GM12878 (cell line): ENCODE measurements around the gene MEIS2. TPM values are rescaled to one million over a fixed set of nuclear protein-coding genes. Genes with fewer than 3 reads are reported as not detected.

Experiments
- ATAC-seq: fragments of 200-7000 bp; cut with Tn5 transposase; 3 replicates; pipeline ENCODE4 v1.9.1; 2020; ENCODE audit warnings: mild to moderate bottlenecking, moderate library complexity
- BruUV-seq: library from RNA; stranded (reverse); fragments of 400-500 nt; replicated peaks from 2 replicates; lab custom pipeline; 2021; lab: Mats Ljungman, UMichigan
- CTCF ChIA-PET: fragments of 300-600 bp; sonication (Branson Sonifier 250); formaldehyde crosslinking; extraction: SDS; loops from one replicate; lab custom pipeline; 2021; ENCODE audit warnings: inconsistent platforms; lab: Yijun Ruan, JAX
- POLR2A ChIA-PET: fragments of 350-600 bp; formaldehyde crosslinking; extraction: SDS; loops from one replicate; lab custom pipeline; 2021; ENCODE audit warnings: inconsistent platforms; lab: Charles Lee
- RAD21 ChIA-PET: fragments of 300-600 bp; sonication (Branson Sonifier 250); formaldehyde crosslinking; loops from one replicate; lab custom pipeline; 2023; ENCODE audit warnings: antibody characterized with exemption; ENCODE audit not compliant: unreplicated experiment; lab: Charles Lee
- SMC1A ChIA-PET: fragments of 300-600 bp; sonication (Branson Sonifier 250); formaldehyde crosslinking; loops from one replicate; lab custom pipeline; 2023; ENCODE audit not compliant: unreplicated experiment, uncharacterized antibody; lab: Charles Lee
- DNase-seq: peaks from one replicate; pipeline ENCODE4 v3.0.0-alpha.2; 2011; ENCODE audit warnings: low read depth, low spot score
- FAIRE-seq: peaks from 3 replicates; lab custom pipeline; 2011; peaks lifted over from hg19 to GRCh38; lab: Jason Lieb, UNC
- H2AFZ ChIP-seq: 2 replicates; pipeline ENCODE4 v1.6.0; 2011; ENCODE audit warnings: low read depth, low read length, control low read depth; ENCODE audit not compliant: control insufficient read depth
- H3K27ac ChIP-seq: 2 replicates; pipeline ENCODE4 v1.5.1; 2011; ENCODE audit warnings: control low read depth; ENCODE audit not compliant: control insufficient read depth, insufficient read depth
- H3K27me3 ChIP-seq, 2 experiments: replicated peaks in 1 of 2; 2 replicates each; pipeline versions ENCODE4 v1.6.0 to v1.6.1; 2011; ENCODE audit warnings: low read length in 1 of 2; ENCODE audit not compliant: control insufficient read depth in 2 of 2, insufficient read depth in 2 of 2
- H3K36me3 ChIP-seq, 2 experiments: 2 replicates each; pipeline ENCODE4 v1.5.1; 2011; ENCODE audit warnings: low read length in 1 of 2; ENCODE audit not compliant: control insufficient read depth in 2 of 2, insufficient read depth in 2 of 2
- H3K4me1 ChIP-seq: 2 replicates; pipeline ENCODE4 v1.6.1; 2011; ENCODE audit warnings: mild to moderate bottlenecking, low read length, moderate library complexity, mixed read lengths; ENCODE audit not compliant: control insufficient read depth, insufficient read depth
- H3K4me2 ChIP-seq: 2 replicates; pipeline ENCODE4 v1.6.0; 2011; ENCODE audit warnings: control low read depth; ENCODE audit not compliant: control insufficient read depth, insufficient read depth
- H3K4me3 ChIP-seq: fragments of 200-600 bp; sonication (generic); 2 replicates; pipeline ENCODE4 v1.5.1; 2016
- H3K79me2 ChIP-seq: 2 replicates; pipeline ENCODE4 v1.6.0; 2011; ENCODE audit warnings: low read length; ENCODE audit not compliant: control insufficient read depth, insufficient read depth
- H3K9ac ChIP-seq: 2 replicates; pipeline ENCODE4 v1.8.0; 2011; ENCODE audit warnings: low read length, control low read depth, mixed read lengths; ENCODE audit not compliant: control insufficient read depth, insufficient read depth
- H3K9me3 ChIP-seq: replicated peaks from 3 replicates; pipeline ENCODE4 v1.5.1; 2011; ENCODE audit warnings: mild to moderate bottlenecking, low read length; ENCODE audit not compliant: control insufficient read depth, insufficient read depth
- H4K20me1 ChIP-seq: 2 replicates; pipeline ENCODE4 v1.6.0; 2011; ENCODE audit not compliant: control insufficient read depth, insufficient read depth
- HDAC6 ChIP-seq: fragments of 200-600 bp; sonication (generic); IDR thresholded peaks from one replicate; pipeline ENCODE4 v1.8.0; 2017; ENCODE audit warnings: antibody characterized with exemption; ENCODE audit not compliant: unreplicated experiment
- IKZF1 ChIP-seq: fragments of 450-650 bp; conservative IDR thresholded peaks from 2 replicates; pipeline ENCODE4 v1.6.1; 2017; ENCODE audit warnings: antibody characterized with exemption, mild to moderate bottlenecking
- LARP7 ChIP-seq: fragments of 450-650 bp; IDR thresholded peaks from 2 replicates; pipeline ENCODE4 v1.6.1; 2017; ENCODE audit warnings: mild to moderate bottlenecking
- MEF2A ChIP-seq: IDR thresholded peaks from 2 replicates; pipeline ENCODE4 v1.6.1; 2011; ENCODE audit warnings: low read depth, mild to moderate bottlenecking, low read length, moderate library complexity; ENCODE audit not compliant: insufficient read depth
- NBN ChIP-seq: fragments of 450-650 bp; IDR thresholded peaks from 2 replicates; pipeline ENCODE4 v1.6.1; 2016
- POU2F2 ChIP-seq: IDR thresholded peaks from 3 replicates; pipeline ENCODE4 v1.6.1; 2011; ENCODE audit warnings: low read depth, mild to moderate bottlenecking, low read length, borderline replicate concordance
- RB1 ChIP-seq: fragments of 450-650 bp; formaldehyde crosslinking; IDR thresholded peaks from 2 replicates; pipeline ENCODE4 v1.6.1; 2017; ENCODE audit warnings: mild to moderate bottlenecking, borderline replicate concordance
- SUZ12 ChIP-seq: fragments of 200-600 bp; sonication (generic); IDR thresholded peaks from one replicate; pipeline ENCODE4 v1.6.1; 2018; ENCODE audit warnings: antibody characterized with exemption, mild to moderate bottlenecking; ENCODE audit not compliant: unreplicated experiment
- ZNF274 ChIP-seq: IDR thresholded peaks from one replicate; pipeline ENCODE4 v1.8.0; 2011; ENCODE audit not compliant: insufficient read length, insufficient read depth
- WGBS: methylation state at CpG from one replicate; pipeline ENCODE4 v1.1.6; 2016; ENCODE audit warnings: low lambda C conversion rate; ENCODE audit not compliant: insufficient replicate concordance, insufficient coverage; ENCODE audit errors: missing lambda C conversion rate; 5-methylcytosine and 5-hydroxymethylcytosine counted together
- in situ Hi-C: fragments of 300-500 bp; cut with MboI; formaldehyde crosslinking; loops from 9 replicates; pipeline ENCODE4 v1.14.3; 2018; ENCODE audit warnings: mixed read lengths
- intact Hi-C: fragments of 100-400 bp; cut with micrococcal nuclease; formaldehyde crosslinking; loops from one replicate; pipeline ENCODE4 v1.14.2; 2022; ENCODE audit not compliant: unreplicated experiment
- polyA plus RNA-seq, 11 experiments: library from polyadenylated mRNA; depleted of rRNA in 4 of 11; unstranded in 6 of 11; stranded (reverse) in 5 of 11; fragments of >200 nt; fragmentation: Nextera tagmentation in 4 of 11; fragmentation: Illumina TruSeq in 1 of 11; extraction: Ambion mirVana in 4 of 11; extraction: Trizol in 1 of 11; gene quantifications; 1 replicate in 1 of 11; 2 replicates in 10 of 11; pipeline versions ENCODE4 v1.2.1 to v1.2.3, GENCODE V29; 2011 to 2016; ENCODE audit warnings: inconsistent platforms in 2 of 11, missing spikeins in 2 of 11, low read depth in 1 of 11
- total RNA-seq, 4 experiments: library from RNA; depleted of rRNA in 3 of 4; stranded (reverse); fragments of >200 nt in 3 of 4; fragmentation: Illumina TruSeq in 1 of 4; extraction: Trizol in 1 of 4; gene quantifications; 2 replicates each; pipeline versions ENCODE4 v1.2.1 to v1.2.3, GENCODE V29; 2013 to 2021
- TF ChIP-seq, protein P1 (sequence below): IDR thresholded peaks from 2 replicates; pipeline ENCODE4 v1.6.1; 2012; ENCODE audit warnings: mild to moderate bottlenecking, low read depth, low read length
- TF ChIP-seq, protein P2 (sequence below): fragments of 450-650 bp; IDR thresholded peaks from 2 replicates; pipeline ENCODE4 v1.6.1; 2018; ENCODE audit warnings: mild to moderate bottlenecking, low read depth, moderate library complexity; ENCODE audit not compliant: partially characterized antibody
- TF ChIP-seq, protein P3 (sequence below): fragments of 450-650 bp; formaldehyde crosslinking; IDR thresholded peaks from 2 replicates; pipeline ENCODE4 v1.4.0; 2020; ENCODE audit warnings: mild to moderate bottlenecking, moderate library complexity

The MEIS2 gene
- total and polyA plus RNA-seq, 10 of the 15 experiments (the other 5 are each of a cell fraction or from before 2014, with no cell fraction given), result 9.2 to 54.0 (median 20.4) TPM

DNA sequence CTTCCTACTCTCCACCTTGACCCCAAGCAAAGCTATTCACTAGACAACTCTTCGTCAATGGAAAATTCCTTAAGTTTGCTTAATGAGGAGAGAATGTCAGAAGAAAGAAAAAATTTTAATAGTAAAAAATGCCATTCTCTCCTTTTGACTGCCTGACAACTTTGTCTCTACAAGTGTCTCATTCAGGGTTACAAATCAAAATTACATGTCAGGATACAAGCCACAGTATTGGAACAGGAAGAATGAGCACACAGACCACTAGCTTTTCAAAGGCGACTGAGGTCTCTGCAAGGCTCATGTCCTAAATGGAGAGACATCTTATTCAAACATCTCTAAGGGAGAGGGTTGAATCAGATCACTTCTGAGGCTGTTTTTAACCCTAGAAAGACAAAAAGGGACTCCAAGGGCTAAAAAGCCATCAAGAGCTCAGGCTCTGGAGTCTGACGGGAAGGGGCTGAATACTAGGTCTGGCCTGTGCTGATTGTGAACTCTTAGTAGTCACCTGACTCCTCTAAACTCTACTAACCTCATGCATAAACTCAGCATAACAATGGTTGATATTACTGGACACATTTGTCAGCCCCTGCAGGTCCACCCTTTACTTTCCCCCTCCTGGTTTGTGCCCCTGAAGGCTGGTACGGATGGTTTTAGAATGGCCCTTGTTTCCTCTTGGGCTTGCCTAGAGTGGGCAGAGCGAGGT is 12.8 kb upstream of the MEIS2 start:
- no peaks in the 10 kb centered on the region for H3K79me2 ChIP-seq
- ATAC-seq, result no peak
- in situ Hi-C loops (no loop called here), intact Hi-C loops (no loop called here)
- POLR2A ChIA-PET, result interaction anchor here (0.6 kb wide), 1 partner anchor 12 kb away, joined by 3 read pairs; no protein-coding TSS in a partner anchor
- H3K4me2 ChIP-seq, result no peak overlapping the region
- no peak overlapping the region for H2AFZ ChIP-seq
- H4K20me1 ChIP-seq, result no peaks in the 10 kb centered on the region
- DNase-seq, result no peak
- CTCF ChIA-PET, result interaction anchor here (1.4 to 2.0 kb wide), 3 partner anchors 21 to 229 kb away, joined by 3 to 9 read pairs (median 4); no protein-coding TSS in a partner anchor
- peaks cover 1 to 23% of the 10 kb centered on the region in 2 experiments for H3K27me3 ChIP-seq
- WGBS, result 34% methylated on average over 5 of the region's 5 CpGs
- H3K9ac ChIP-seq, result no peak overlapping the region
- no peak overlapping the region for H3K4me3 ChIP-seq
- no peak for FAIRE-seq
- no peaks in the 10 kb centered on the region for H3K9me3 ChIP-seq
- H3K36me3 ChIP-seq, result no peaks in the 10 kb centered on the region
- BruUV-seq, result no TSS peak
- no peaks in the 10 kb centered on the region for H3K4me1 ChIP-seq
- RAD21 ChIA-PET, result interaction anchor here (0.5 to 0.9 kb wide), 2 partner anchors 190 to 220 kb away, joined by 3 to 4 read pairs; no protein-coding TSS in a partner anchor
- no peak overlapping the region for H3K27ac ChIP-seq
- SMC1A ChIA-PET, result interaction anchor here (1.0 to 1.8 kb wide), 2 partner anchors 15 to 31 kb away, joined by 3 to 5 read pairs; no protein-coding TSS in a partner anchor
- no peak for TF ChIP-seq ZNF274
- TF ChIP-seq POU2F2, result no peak
- TF ChIP-seq, protein P1, sequence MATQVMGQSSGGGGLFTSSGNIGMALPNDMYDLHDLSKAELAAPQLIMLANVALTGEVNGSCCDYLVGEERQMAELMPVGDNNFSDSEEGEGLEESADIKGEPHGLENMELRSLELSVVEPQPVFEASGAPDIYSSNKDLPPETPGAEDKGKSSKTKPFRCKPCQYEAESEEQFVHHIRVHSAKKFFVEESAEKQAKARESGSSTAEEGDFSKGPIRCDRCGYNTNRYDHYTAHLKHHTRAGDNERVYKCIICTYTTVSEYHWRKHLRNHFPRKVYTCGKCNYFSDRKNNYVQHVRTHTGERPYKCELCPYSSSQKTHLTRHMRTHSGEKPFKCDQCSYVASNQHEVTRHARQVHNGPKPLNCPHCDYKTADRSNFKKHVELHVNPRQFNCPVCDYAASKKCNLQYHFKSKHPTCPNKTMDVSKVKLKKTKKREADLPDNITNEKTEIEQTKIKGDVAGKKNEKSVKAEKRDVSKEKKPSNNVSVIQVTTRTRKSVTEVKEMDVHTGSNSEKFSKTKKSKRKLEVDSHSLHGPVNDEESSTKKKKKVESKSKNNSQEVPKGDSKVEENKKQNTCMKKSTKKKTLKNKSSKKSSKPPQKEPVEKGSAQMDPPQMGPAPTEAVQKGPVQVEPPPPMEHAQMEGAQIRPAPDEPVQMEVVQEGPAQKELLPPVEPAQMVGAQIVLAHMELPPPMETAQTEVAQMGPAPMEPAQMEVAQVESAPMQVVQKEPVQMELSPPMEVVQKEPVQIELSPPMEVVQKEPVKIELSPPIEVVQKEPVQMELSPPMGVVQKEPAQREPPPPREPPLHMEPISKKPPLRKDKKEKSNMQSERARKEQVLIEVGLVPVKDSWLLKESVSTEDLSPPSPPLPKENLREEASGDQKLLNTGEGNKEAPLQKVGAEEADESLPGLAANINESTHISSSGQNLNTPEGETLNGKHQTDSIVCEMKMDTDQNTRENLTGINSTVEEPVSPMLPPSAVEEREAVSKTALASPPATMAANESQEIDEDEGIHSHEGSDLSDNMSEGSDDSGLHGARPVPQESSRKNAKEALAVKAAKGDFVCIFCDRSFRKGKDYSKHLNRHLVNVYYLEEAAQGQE, result no peak
- TF ChIP-seq, protein P2, sequence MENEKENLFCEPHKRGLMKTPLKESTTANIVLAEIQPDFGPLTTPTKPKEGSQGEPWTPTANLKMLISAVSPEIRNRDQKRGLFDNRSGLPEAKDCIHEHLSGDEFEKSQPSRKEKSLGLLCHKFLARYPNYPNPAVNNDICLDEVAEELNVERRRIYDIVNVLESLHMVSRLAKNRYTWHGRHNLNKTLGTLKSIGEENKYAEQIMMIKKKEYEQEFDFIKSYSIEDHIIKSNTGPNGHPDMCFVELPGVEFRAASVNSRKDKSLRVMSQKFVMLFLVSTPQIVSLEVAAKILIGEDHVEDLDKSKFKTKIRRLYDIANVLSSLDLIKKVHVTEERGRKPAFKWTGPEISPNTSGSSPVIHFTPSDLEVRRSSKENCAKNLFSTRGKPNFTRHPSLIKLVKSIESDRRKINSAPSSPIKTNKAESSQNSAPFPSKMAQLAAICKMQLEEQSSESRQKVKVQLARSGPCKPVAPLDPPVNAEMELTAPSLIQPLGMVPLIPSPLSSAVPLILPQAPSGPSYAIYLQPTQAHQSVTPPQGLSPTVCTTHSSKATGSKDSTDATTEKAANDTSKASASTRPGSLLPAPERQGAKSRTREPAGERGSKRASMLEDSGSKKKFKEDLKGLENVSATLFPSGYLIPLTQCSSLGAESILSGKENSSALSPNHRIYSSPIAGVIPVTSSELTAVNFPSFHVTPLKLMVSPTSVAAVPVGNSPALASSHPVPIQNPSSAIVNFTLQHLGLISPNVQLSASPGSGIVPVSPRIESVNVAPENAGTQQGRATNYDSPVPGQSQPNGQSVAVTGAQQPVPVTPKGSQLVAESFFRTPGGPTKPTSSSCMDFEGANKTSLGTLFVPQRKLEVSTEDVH, result no peak
- TF ChIP-seq HDAC6, result no peak
- no peak for TF ChIP-seq LARP7
- TF ChIP-seq SUZ12, result no peak
- TF ChIP-seq, protein P3, sequence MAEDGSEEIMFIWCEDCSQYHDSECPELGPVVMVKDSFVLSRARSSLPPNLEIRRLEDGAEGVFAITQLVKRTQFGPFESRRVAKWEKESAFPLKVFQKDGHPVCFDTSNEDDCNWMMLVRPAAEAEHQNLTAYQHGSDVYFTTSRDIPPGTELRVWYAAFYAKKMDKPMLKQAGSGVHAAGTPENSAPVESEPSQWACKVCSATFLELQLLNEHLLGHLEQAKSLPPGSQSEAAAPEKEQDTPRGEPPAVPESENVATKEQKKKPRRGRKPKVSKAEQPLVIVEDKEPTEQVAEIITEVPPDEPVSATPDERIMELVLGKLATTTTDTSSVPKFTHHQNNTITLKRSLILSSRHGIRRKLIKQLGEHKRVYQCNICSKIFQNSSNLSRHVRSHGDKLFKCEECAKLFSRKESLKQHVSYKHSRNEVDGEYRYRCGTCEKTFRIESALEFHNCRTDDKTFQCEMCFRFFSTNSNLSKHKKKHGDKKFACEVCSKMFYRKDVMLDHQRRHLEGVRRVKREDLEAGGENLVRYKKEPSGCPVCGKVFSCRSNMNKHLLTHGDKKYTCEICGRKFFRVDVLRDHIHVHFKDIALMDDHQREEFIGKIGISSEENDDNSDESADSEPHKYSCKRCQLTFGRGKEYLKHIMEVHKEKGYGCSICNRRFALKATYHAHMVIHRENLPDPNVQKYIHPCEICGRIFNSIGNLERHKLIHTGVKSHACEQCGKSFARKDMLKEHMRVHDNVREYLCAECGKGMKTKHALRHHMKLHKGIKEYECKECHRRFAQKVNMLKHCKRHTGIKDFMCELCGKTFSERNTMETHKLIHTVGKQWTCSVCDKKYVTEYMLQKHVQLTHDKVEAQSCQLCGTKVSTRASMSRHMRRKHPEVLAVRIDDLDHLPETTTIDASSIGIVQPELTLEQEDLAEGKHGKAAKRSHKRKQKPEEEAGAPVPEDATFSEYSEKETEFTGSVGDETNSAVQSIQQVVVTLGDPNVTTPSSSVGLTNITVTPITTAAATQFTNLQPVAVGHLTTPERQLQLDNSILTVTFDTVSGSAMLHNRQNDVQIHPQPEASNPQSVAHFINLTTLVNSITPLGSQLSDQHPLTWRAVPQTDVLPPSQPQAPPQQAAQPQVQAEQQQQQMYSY (CRISPR knock-in tag), result no peak
- TF ChIP-seq MEF2A, result no peak
- no peak for TF ChIP-seq NBN
- no peak for TF ChIP-seq RB1
- TF ChIP-seq IKZF1, result no peak
